HEK293 (cell line): ENCODE data around the gene MMP28.

ENCODE experiments used
- CTCF ChIA-PET: fragments of 350-600 bp; formaldehyde crosslinking; extraction: SDS; loops from one replicate; lab custom pipeline; 2021; ENCODE audit warnings: antibody characterized with exemption; lab: Yijun Ruan, JAX
- POLR2A ChIA-PET: fragments of 300-600 bp; formaldehyde crosslinking; extraction: SDS; loops from one replicate; lab custom pipeline; 2020; ENCODE audit warnings: antibody characterized with exemption, inconsistent platforms; lab: Yijun Ruan, JAX
- H3K27ac ChIP-seq: fragments of 200-500 bp; sonication (Bioruptor generic); 2 replicates; pipeline ENCODE4 v1.5.1; 2014; ENCODE audit warnings: low read depth, low read length, control low read depth, inconsistent platforms; ENCODE audit errors: extremely low read depth
- H3K36me3 ChIP-seq, 2 experiments: fragments of 200-500 bp in 1 of 2; sonication (Bioruptor generic) in 1 of 2; 1 replicate in 1 of 2; 2 replicates in 1 of 2; pipeline ENCODE4 v1.5.1; 2014 to 2017; ENCODE audit warnings: inconsistent platforms in 2 of 2, low read length in 2 of 2; ENCODE audit not compliant: control insufficient read depth in 2 of 2, insufficient read depth in 1 of 2
- H3K4me1 ChIP-seq: fragments of 200-500 bp; sonication (Bioruptor generic); 2 replicates; pipeline ENCODE4 v1.5.1; 2014; ENCODE audit warnings: mild to moderate bottlenecking, low read length, inconsistent platforms; ENCODE audit not compliant: control insufficient read depth, insufficient read depth
- H3K4me3 ChIP-seq: 2 replicates; pipeline ENCODE4 v1.5.1; 2011; ENCODE audit warnings: low read depth, mild to moderate bottlenecking, control low read depth, low read length, moderate library complexity
- H3K9me3 ChIP-seq: fragments of 200-500 bp; sonication (Bioruptor generic); 2 replicates; pipeline ENCODE4 v1.5.1; 2014; ENCODE audit warnings: low read depth, low read length, inconsistent platforms; ENCODE audit not compliant: control insufficient read depth, insufficient read depth
- GFI1B ChIP-seq: fragments of 450-650 bp; formaldehyde crosslinking; IDR thresholded peaks from 2 replicates; pipeline ENCODE4 v1.5.1; 2016; ENCODE audit warnings: missing biosample characterization, missing genetic modification characterization
- KLF16 ChIP-seq: fragments of 450-650 bp; formaldehyde crosslinking; IDR thresholded peaks from 2 replicates; pipeline ENCODE4 v1.5.1; 2017; ENCODE audit warnings: missing biosample characterization, missing genetic modification characterization
- PATZ1 ChIP-seq: fragments of 450-650 bp; formaldehyde crosslinking; IDR thresholded peaks from 2 replicates; pipeline ENCODE4 v1.5.1; 2016; ENCODE audit warnings: missing biosample characterization, missing genetic modification characterization
- PRDM10 ChIP-seq: fragments of 450-650 bp; formaldehyde crosslinking; IDR thresholded peaks from 2 replicates; pipeline ENCODE4 v1.5.1; 2016; ENCODE audit warnings: missing biosample characterization, missing genetic modification characterization
- SCRT1 ChIP-seq: fragments of 450-650 bp; formaldehyde crosslinking; IDR thresholded peaks from 2 replicates; pipeline ENCODE4 v1.5.1; 2016; ENCODE audit warnings: missing biosample characterization, missing genetic modification characterization, borderline replicate concordance
- SCRT2 ChIP-seq: fragments of 450-650 bp; formaldehyde crosslinking; IDR thresholded peaks from 2 replicates; pipeline ENCODE4 v1.5.1; 2016; ENCODE audit warnings: missing biosample characterization, missing genetic modification characterization
- SP3 ChIP-seq: fragments of 450-650 bp; formaldehyde crosslinking; IDR thresholded peaks from 2 replicates; pipeline ENCODE4 v1.5.1; 2016; ENCODE audit warnings: missing biosample characterization, missing genetic modification characterization
- ZBTB11 ChIP-seq: fragments of 450-650 bp; formaldehyde crosslinking; conservative IDR thresholded peaks from 2 replicates; pipeline ENCODE4 v1.5.1; 2016; ENCODE audit warnings: low read depth, missing biosample characterization, missing genetic modification characterization
- ZBTB7A ChIP-seq: fragments of 450-650 bp; formaldehyde crosslinking; IDR thresholded peaks from 2 replicates; pipeline ENCODE4 v1.5.1; 2016; ENCODE audit warnings: low read depth, missing biosample characterization, missing genetic modification characterization
- ZNF112 ChIP-seq: fragments of 450-650 bp; formaldehyde crosslinking; IDR thresholded peaks from 2 replicates; pipeline ENCODE4 v1.5.0; 2017; ENCODE audit warnings: missing biosample characterization, missing genetic modification characterization
- ZNF121 ChIP-seq: fragments of 450-650 bp; formaldehyde crosslinking; IDR thresholded peaks from 2 replicates; pipeline ENCODE4 v1.5.1; 2016; ENCODE audit warnings: missing biosample characterization, missing genetic modification characterization
- ZNF391 ChIP-seq: fragments of 450-650 bp; formaldehyde crosslinking; IDR thresholded peaks from 2 replicates; pipeline ENCODE4 v1.5.1; 2016; ENCODE audit warnings: low read depth, missing biosample characterization, missing genetic modification characterization, borderline replicate concordance
- ZNF404 ChIP-seq: fragments of 450-650 bp; formaldehyde crosslinking; IDR thresholded peaks from 2 replicates; pipeline ENCODE4 v1.5.1; 2017; ENCODE audit warnings: missing biosample characterization, missing genetic modification characterization
- ZNF580 ChIP-seq: fragments of 450-650 bp; formaldehyde crosslinking; IDR thresholded peaks from 2 replicates; pipeline ENCODE4 v1.5.1; 2016; ENCODE audit warnings: missing biosample characterization, missing genetic modification characterization
- ZSCAN5A ChIP-seq: fragments of 450-650 bp; formaldehyde crosslinking; IDR thresholded peaks from 2 replicates; pipeline ENCODE4 v1.5.1; 2016; ENCODE audit warnings: missing biosample characterization, missing genetic modification characterization

The MMP28 gene

GRCh38 chr17:35809855-35810461 lies 14.5 kb upstream of the MMP28 start:
- Histone ChIP-seq H3K4me3 (peak overlapping the region; percentile 98), H3K36me3 (peaks cover 27% of the 10 kb centered on the region in 2 experiments), H3K4me1 (peaks cover 15% of the 10 kb centered on the region), H3K9me3 (no peaks in the 10 kb centered on the region), H3K27ac (peak overlapping the region; percentile 96)
- CTCF ChIA-PET, result interaction anchor here (0.7 to 5.8 kb wide), 7 partner anchors 9 to 63 kb away, joined by 3 to 118 read pairs (median 4); no protein-coding TSS in a partner anchor
- TF ChIP-seq ZNF580 (tag by site-specific recombination) (no peak), ZBTB11 (0 out of 2 replicates have a peak, but pooled peaks have one; percentile 6), GFI1B (tag by site-specific recombination) (0 out of 2 replicates have a peak, but pooled peaks have one; percentile 1), SCRT1 (tag by site-specific recombination) (0 out of 2 replicates have a peak, but pooled peaks have one; percentile 31), SCRT2 (tag by site-specific recombination) (peak; percentile 97), ZNF404 (no peak), ZNF112 (tag by site-specific recombination) (no peak), PRDM10 (peak; percentile 68), SP3 (tag by site-specific recombination) (no peak)
- POLR2A ChIA-PET, result interaction anchor here (0.7 to 3.2 kb wide), 17 partner anchors 9 to 437 kb away, joined by 3 to 85 read pairs (median 8); partner anchors contain the start of genes MMP28, RDM1 and SLFN11

GRCh38 chr17:35808962-35809854 lies 13.8 kb upstream of the MMP28 start, which contains the start of gene TAF15:
TSS of gene TAF15 (plus strand) at chr17:35809484. CDS start at chr17:35809570, 86 bp downstream.
- Histone ChIP-seq H3K36me3 (peaks cover 22 to 27% of the 10 kb centered on the region in 2 experiments), H3K4me1 (peaks cover 15% of the 10 kb centered on the region), H3K27ac (peak within 1 kb of the TSS; percentile 96), H3K9me3 (no peaks in the 10 kb centered on the region), H3K4me3 (peak within 1 kb of the TSS; percentile 98)
- POLR2A ChIA-PET, result interaction anchor here (0.6 to 3.2 kb wide), 43 partner anchors 9 to 746 kb away, joined by 3 to 85 read pairs (median 5); partner anchors contain the start of genes MMP28, PEX12, RASL10B and RDM1
- CTCF ChIA-PET, result interaction anchor here (0.6 to 5.8 kb wide), 28 partner anchors 9 to 323 kb away, joined by 3 to 118 read pairs (median 4); partner anchors contain the start of gene C17orf50
- peak; percentile 83 for TF ChIP-seq PATZ1 (tag by site-specific recombination)
- TF ChIP-seq ZBTB11, result peak; percentile 55
- TF ChIP-seq ZSCAN5A, result peak; percentile 74
- peak; percentile 69; the same call in 1 of the 2 replicates for TF ChIP-seq ZNF391 (tag by site-specific recombination)
- TF ChIP-seq ZNF121 (tag by site-specific recombination), result 0 out of 2 replicates have a peak, but pooled peaks have one; percentile 8
- TF ChIP-seq ZBTB7A (tag by site-specific recombination), result peak; percentile 51; the same call in 1 of the 2 replicates
- peak; percentile 65 for TF ChIP-seq KLF16
